ENCODE measurements around the gene F9. TPM values are rescaled to one million over a fixed set of nuclear protein-coding genes. Genes with fewer than 3 reads are reported as not detected.

F9 gene
- total RNA-seq, 2 donors from 2014 or later: not detected

DNA sequence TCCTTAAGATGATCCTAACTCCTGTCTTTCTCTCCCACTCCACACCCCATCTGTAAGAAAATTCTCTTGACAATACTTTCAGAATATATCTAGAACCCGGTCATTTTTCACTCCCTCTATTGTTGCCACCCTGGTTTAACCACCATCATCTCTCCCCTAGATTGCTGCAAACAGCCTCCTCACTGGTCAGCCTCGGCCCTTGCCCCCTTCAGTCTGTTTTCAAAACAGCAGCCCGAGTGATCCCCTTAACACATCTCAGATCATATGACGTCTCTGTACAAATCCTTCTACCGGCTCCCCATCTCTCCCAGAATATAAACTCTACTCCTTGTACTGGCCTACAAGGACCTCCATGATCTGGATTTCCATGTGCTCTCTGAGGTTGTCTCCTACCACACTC lies 35.2 kb upstream of the F9 start:
- Histone ChIP-seq H3K36me3 (ENCODE audit: control insufficient read depth, insufficient read depth, low read length) (no peaks in the 10 kb centered on the region), H3K27ac (ENCODE audit: low read depth, low read length) (no peak overlapping the region), H3K9ac (ENCODE audit: extremely low read depth, low read length, poor library complexity, severe bottlenecking) (no peak overlapping the region), H3K4me3 (ENCODE audit: low read length) (no peak overlapping the region), H3K9me3 (ENCODE audit: control insufficient read depth, low read length) (no peaks in the 10 kb centered on the region), H3K27me3 (ENCODE audit: control insufficient read depth, insufficient read depth, low read length, poor library complexity, severe bottlenecking) (no peaks in the 10 kb centered on the region), H3K4me1 (ENCODE audit: control insufficient read depth, insufficient read depth, low read length) (no peaks in the 10 kb centered on the region)
- DNase-seq: no peak
- Mint-ChIP-seq H3K4me1 (peaks cover 3% of the 10 kb centered on the region), H3K4me3 (no peak overlapping the region), H3K27ac (no peak overlapping the region), H3K9me3 (no peaks in the 10 kb centered on the region), H3K27me3 (ENCODE audit: insufficient read depth) (peaks cover 2% of the 10 kb centered on the region), H3K36me3 (ENCODE audit: low read depth) (no peaks in the 10 kb centered on the region)
- WGBS, 2 experiments (ENCODE audit: insufficient coverage in 1 of 2, insufficient read length in 1 of 2): 88 to 100% methylated on average over 2 to 5 of the region's 5 CpGs
- TF ChIP-seq, protein P1, sequence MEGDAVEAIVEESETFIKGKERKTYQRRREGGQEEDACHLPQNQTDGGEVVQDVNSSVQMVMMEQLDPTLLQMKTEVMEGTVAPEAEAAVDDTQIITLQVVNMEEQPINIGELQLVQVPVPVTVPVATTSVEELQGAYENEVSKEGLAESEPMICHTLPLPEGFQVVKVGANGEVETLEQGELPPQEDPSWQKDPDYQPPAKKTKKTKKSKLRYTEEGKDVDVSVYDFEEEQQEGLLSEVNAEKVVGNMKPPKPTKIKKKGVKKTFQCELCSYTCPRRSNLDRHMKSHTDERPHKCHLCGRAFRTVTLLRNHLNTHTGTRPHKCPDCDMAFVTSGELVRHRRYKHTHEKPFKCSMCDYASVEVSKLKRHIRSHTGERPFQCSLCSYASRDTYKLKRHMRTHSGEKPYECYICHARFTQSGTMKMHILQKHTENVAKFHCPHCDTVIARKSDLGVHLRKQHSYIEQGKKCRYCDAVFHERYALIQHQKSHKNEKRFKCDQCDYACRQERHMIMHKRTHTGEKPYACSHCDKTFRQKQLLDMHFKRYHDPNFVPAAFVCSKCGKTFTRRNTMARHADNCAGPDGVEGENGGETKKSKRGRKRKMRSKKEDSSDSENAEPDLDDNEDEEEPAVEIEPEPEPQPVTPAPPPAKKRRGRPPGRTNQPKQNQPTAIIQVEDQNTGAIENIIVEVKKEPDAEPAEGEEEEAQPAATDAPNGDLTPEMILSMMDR (conservative IDR thresholded peaks at IDR 0.05): peak; percentile 62

DNA sequence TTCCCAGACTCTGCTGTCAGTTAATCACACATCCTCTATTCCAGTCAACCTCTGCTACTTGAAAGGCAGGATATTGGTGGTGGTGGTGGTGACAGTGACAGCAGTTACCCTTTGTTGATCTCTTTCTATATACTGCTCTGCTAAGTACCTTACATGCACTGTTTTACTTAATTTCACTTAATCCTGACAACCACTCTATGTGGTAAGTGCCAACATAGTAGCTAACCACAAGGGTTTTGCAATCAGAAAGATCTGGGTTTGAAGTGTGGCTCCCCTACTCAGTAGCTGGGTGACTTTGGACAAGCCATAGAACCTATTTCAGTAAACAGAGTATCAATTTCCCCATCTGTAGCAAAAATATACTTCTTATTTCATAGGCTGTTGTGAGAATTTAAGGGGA lies 24.2 kb upstream of the F9 start:
- Mint-ChIP-seq H3K9me3 (no peaks in the 10 kb centered on the region), H3K4me3 (no peak overlapping the region), H3K27me3 (ENCODE audit: insufficient read depth) (no peaks in the 10 kb centered on the region), H3K36me3 (ENCODE audit: low read depth) (no peaks in the 10 kb centered on the region), H3K4me1 (peaks cover 10% of the 10 kb centered on the region), H3K27ac (no peak overlapping the region)
- H3K9me3 ChIP-seq (ENCODE audit: control insufficient read depth, low read length): no peaks in the 10 kb centered on the region
- H3K4me1 ChIP-seq (ENCODE audit: control insufficient read depth, insufficient read depth, low read length): no peaks in the 10 kb centered on the region
- H3K27ac ChIP-seq (ENCODE audit: low read depth, low read length): no peak overlapping the region
- DNase-seq: no peak
- H3K36me3 ChIP-seq (ENCODE audit: control insufficient read depth, insufficient read depth, low read length): no peaks in the 10 kb centered on the region
- no peaks in the 10 kb centered on the region for H3K27me3 ChIP-seq (ENCODE audit: control insufficient read depth, insufficient read depth, low read length, poor library complexity, severe bottlenecking)
- TF ChIP-seq, protein P1 (conservative IDR thresholded peaks at IDR 0.05): no peak
- H3K9ac ChIP-seq (ENCODE audit: extremely low read depth, low read length, poor library complexity, severe bottlenecking): no peak overlapping the region
- H3K4me3 ChIP-seq (ENCODE audit: low read length): no peak overlapping the region

DNA sequence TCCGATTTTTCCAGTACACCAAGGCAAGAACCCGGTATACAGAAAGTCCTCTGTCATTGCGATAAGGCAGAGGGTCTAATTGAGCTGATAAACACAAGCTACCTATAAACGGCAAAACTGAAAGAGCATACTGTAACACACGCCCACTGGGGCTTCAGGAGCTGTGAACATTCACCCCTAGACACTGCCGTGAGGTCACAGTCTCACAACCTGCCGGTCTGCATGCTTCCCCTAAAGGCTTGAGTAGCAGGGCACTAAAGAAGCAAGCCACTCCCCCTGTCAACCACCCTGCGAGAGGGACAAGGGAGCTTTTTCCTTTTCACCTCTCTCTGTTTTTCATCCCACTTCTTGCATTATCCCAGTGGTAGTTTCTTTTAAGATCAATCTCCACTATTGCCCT lies 22.4 kb upstream of the F9 start:
- Histone ChIP-seq H3K9ac (ENCODE audit: extremely low read depth, low read length, poor library complexity, severe bottlenecking) (no peak overlapping the region), H3K36me3 (ENCODE audit: control insufficient read depth, insufficient read depth, low read length) (no peaks in the 10 kb centered on the region), H3K9me3 (ENCODE audit: control insufficient read depth, low read length) (no peaks in the 10 kb centered on the region), H3K27me3 (ENCODE audit: control insufficient read depth, insufficient read depth, low read length, poor library complexity, severe bottlenecking) (no peaks in the 10 kb centered on the region), H3K27ac (ENCODE audit: low read depth, low read length) (no peak overlapping the region), H3K4me3 (ENCODE audit: low read length) (no peak overlapping the region), H3K4me1 (ENCODE audit: control insufficient read depth, insufficient read depth, low read length) (no peaks in the 10 kb centered on the region)
- peak; percentile 39 for DNase-seq
- Mint-ChIP-seq H3K27me3 (ENCODE audit: insufficient read depth) (no peaks in the 10 kb centered on the region), H3K9me3 (no peaks in the 10 kb centered on the region), H3K36me3 (ENCODE audit: low read depth) (no peaks in the 10 kb centered on the region), H3K27ac (no peak overlapping the region), H3K4me3 (no peak overlapping the region), H3K4me1 (no peaks in the 10 kb centered on the region)
- WGBS, 2 experiments (ENCODE audit: insufficient coverage in 1 of 2, insufficient read length in 1 of 2): 83 to 85% methylated on average over 4 to 8 of the region's 8 CpGs
- TF ChIP-seq, protein P1 (conservative IDR thresholded peaks at IDR 0.05): no peak

All from endodermal cell (in vitro differentiated cells).